Esophagus muscularis mucosa (tissue), 4 donors: Measurements from ENCODE around the gene PEDS1. TPM values are rescaled to one million over a fixed set of nuclear protein-coding genes. Genes with fewer than 3 reads are reported as not detected.

ENCODE experiments used
- DNase-seq: peaks from one replicate; pipeline ENCODE4 v3.0.0-alpha.2; 2017; ENCODE audit errors: extremely low spot score
- H3K27ac ChIP-seq, 4 donors: fragments of 200-600 bp; sonication (generic); replicated peaks in 1 of 4; 1 replicate in 3 of 4; 2 replicates in 1 of 4; pipeline ENCODE4 v1.5.1; 2016 to 2019; ENCODE audit warnings: mild to moderate bottlenecking in 1 of 4
- H3K27me3 ChIP-seq, 4 donors: fragments of 200-600 bp; sonication (generic); one replicate each; pipeline versions ENCODE4 v1.5.1 to v1.6.0; 2016 to 2019
- H3K36me3 ChIP-seq, 4 donors: fragments of 200-600 bp; sonication (generic); one replicate each; pipeline ENCODE4 v1.5.1; 2016 to 2019
- H3K4me1 ChIP-seq, 4 donors: fragments of 200-600 bp; sonication (generic); one replicate each; pipeline ENCODE4 v1.5.1; 2016 to 2019
- H3K4me3 ChIP-seq, 4 donors: fragments of 200-600 bp; sonication (generic); 1 replicate in 2 of 4; 2 replicates in 2 of 4; pipeline ENCODE4 v1.5.1; 2016 to 2019; ENCODE audit warnings: mild to moderate bottlenecking in 4 of 4, moderate library complexity in 1 of 4
- H3K9me3 ChIP-seq, 4 donors: fragments of 200-600 bp; sonication (generic); 1 replicate in 3 of 4; 2 replicates in 1 of 4; pipeline ENCODE4 v1.5.1; 2016 to 2019
- EP300 ChIP-seq: sonication (generic); formaldehyde crosslinking; IDR thresholded peaks from one replicate; pipeline ENCODE4 v1.6.1; 2017; ENCODE audit warnings: antibody characterized with exemption
- POLR2A ChIP-seq: fragments of 450-650 bp; IDR thresholded peaks from one replicate; pipeline ENCODE4 v1.6.1; 2017; ENCODE audit warnings: antibody characterized with exemption, moderate library complexity, mild to moderate bottlenecking, low read depth
- POLR2AphosphoS5 ChIP-seq, 2 donors: sonication (generic); formaldehyde crosslinking; IDR thresholded peaks; one replicate each; pipeline ENCODE4 v1.6.1; 2017; ENCODE audit warnings: antibody characterized with exemption in 2 of 2
- WGBS: methylation state at CpG from one replicate; pipeline ENCODE4 v1.1.5; 2018; 5-methylcytosine and 5-hydroxymethylcytosine counted together
- intact Hi-C: fragments of 100-400 bp; cut with DNase I; formaldehyde crosslinking; loops from one replicate; pipeline ENCODE4 v1.15.1; 2023
- total RNA-seq, 4 donors: library from RNA; depleted of rRNA; stranded (reverse); fragments of >200 nt; gene quantifications; one replicate each; pipeline versions ENCODE4 v1.1.0 to v1.2.1, GENCODE V29; 2016
- TF ChIP-seq, protein P1 (sequence below), 3 experiments: fragments of 200-600 bp in 2 of 3; fragments of 450-650 bp in 1 of 3; sonication (generic) in 2 of 3; IDR thresholded peaks; one replicate each; pipeline ENCODE4 v1.5.1; 2017 to 2019; ENCODE audit warnings: antibody characterized with exemption in 3 of 3, mild to moderate bottlenecking in 2 of 3, moderate library complexity in 1 of 3

PEDS1 gene
- total RNA-seq, 4 donors from 2014 or later = 22.2 to 50.3 (median 30.7) TPM

DNA sequence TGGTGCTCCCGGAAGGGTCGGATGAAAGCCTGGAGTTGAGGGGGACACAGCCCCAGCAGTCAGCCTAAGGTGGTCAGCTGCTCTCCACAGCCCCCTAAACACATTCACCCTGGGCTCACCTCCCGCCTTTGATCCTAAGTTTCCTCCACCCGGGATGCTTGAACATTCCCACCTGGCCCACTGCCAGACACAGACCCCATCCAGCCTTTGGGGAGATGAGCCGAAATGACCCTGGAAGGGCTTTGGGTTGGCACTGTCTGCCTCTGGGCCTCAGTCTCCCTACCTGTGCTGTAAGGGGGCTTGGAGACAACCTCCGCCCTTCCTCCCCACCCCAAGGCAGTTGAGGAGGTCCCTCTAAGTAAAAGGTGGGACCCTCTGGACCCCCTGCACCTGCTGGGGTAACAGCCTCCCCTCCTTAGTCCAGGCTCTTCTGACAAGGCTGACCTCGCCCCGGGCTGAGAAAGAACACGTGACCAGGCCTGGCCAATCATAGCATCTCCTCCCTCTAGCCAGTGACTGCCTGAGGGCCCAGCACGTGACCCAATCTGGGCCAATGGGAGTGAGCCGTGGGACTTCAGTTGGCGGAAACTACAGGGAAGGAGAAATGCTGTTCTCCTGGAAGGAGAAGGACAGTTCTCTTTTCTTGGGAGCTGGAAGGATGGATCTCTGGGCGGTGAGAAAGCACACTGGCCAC is 23.7 kb downstream of the PEDS1 start:
- no peak for TF ChIP-seq EP300
- no peak for TF ChIP-seq POLR2A
- TF ChIP-seq POLR2AphosphoS5 (IDR thresholded peaks at IDR 0.05) = peak; percentile 37 to 62
- Histone ChIP-seq H3K4me3 (peak overlapping the region; percentile 2 to 32 (median 16)), H3K27me3 (no peaks in the 10 kb centered on the region), H3K4me1 (peaks cover 38 to 75% (median 72%) of the 10 kb centered on the region in 4 donors), H3K27ac (peak overlapping the region; percentile 79 to 84 (median 82)), H3K36me3 (peaks cover 18 to 75% (median 50%) of the 10 kb centered on the region in 4 donors), H3K9me3 (no peaks in the 10 kb centered on the region)
- intact Hi-C loops = no loop called here
- DNase-seq = no peak
- 79% methylated on average over 11 of the region's 13 CpGs for WGBS

DNA sequence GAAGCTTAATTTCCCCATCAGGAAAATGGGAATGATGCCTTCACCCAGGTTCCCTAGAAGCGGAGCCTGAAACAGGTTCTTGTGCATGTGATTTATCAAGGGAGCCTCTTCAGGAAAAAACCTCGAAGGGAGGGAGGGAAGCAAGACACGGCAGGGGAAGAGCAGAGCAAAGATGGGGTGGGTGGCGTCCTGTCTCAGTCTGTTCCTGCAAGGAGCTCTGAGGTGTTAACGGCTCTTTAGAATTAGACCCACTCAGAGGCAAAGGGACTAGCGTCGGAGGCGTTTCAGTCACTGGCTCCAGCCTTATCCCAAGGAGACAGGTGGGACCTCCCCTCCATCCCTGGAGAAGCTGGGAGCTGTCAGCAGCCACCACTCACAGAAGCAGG is 25.0 kb downstream of the PEDS1 start:
- peak overlapping the region; percentile 79 to 84 (median 82) for H3K27ac ChIP-seq
- TF ChIP-seq EP300 = no peak
- TF ChIP-seq POLR2AphosphoS5 (IDR thresholded peaks at IDR 0.05) = no peak
- no peak for TF ChIP-seq POLR2A
- no peaks in the 10 kb centered on the region for H3K9me3 ChIP-seq
- intact Hi-C loops = no loop called here
- 86% methylated on average over 8 of the region's 8 CpGs for WGBS
- H3K27me3 ChIP-seq = no peaks in the 10 kb centered on the region
- DNase-seq = no peak
- peaks cover 31 to 75% (median 58%) of the 10 kb centered on the region in 4 donors for H3K36me3 ChIP-seq
- peaks cover 34 to 68% (median 65%) of the 10 kb centered on the region in 4 donors for H3K4me1 ChIP-seq
- no peak overlapping the region for H3K4me3 ChIP-seq

DNA sequence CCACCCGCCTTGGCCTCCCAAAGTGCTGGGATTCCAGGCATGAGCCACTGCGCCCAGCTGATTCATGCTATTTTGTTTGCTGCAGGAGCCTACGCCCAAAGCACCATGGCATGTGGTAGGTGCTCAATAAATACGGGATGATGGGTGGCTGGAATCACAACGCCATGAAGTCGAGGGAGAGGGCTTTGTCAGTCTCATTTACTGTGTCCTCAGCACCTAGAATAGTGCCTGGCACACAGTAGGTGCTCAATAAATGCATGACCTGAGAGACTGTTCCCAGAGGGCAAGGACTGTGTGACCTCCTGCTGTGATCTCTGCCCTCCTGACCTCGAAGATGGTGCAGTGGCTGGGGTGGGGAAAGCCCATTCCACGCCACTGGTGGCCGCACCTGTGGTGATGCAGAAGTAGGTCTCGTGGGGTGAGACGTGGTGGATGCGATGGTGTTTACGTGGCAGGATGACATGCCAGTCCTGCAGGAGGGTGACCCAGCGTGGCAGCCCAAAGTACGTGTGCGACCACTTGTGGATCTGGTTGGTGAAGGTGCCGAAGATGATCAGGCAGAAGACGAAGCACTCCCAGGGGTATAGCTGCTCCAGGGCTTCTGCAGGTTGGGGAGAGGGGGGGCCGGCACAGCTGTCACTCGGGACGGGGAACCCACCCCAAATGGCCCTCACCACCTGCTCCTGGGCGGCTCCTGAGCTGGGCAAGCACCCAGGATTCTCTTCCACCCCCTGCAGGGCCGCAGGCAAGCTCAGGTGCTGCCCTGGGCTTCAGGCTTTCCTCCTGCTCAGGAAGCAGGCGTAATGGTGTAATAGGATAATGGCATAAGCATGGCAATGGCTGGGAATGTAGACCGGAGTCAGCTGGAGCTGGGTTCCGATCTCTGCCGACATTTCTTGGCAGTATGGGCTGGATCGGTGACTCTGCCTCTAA is 25.7 kb downstream of the PEDS1 start:
- H3K27me3 ChIP-seq = no peaks in the 10 kb centered on the region
- no peak for DNase-seq
- 81% methylated on average over 25 of the region's 28 CpGs for WGBS
- TF ChIP-seq POLR2AphosphoS5 (IDR thresholded peaks at IDR 0.05) = no peak
- no peak overlapping the region for H3K4me3 ChIP-seq
- H3K36me3 ChIP-seq = peaks cover 31 to 77% (median 63%) of the 10 kb centered on the region in 4 donors
- intact Hi-C loops = no loop called here
- peak overlapping the region; percentile 79 to 84 (median 82) for H3K27ac ChIP-seq
- H3K9me3 ChIP-seq = no peaks in the 10 kb centered on the region
- peaks cover 28 to 62% (median 58%) of the 10 kb centered on the region in 4 donors for H3K4me1 ChIP-seq

DNA sequence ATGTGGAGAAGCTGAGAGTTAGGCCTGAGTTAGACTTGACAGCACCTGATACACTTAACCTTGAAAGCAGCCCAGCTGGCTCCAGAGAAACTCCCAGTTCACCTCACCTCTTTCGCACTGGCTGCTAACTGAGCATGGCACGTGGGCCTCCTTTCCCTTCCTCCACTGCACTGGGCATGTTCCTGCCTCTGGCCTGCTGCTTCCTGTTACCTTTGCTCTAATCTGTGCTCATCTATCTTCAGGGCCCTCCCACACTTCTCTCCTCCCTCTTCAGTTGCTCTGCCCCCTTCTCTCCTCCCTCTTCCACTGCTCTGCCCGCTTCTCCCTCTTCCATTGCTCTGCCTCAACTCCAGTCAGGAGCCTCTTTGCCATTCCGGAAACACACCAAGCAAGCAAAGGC is 26.9 kb downstream of the PEDS1 start:
- 56% methylated on average over 4 of the region's 4 CpGs for WGBS
- TF ChIP-seq, protein P1, sequence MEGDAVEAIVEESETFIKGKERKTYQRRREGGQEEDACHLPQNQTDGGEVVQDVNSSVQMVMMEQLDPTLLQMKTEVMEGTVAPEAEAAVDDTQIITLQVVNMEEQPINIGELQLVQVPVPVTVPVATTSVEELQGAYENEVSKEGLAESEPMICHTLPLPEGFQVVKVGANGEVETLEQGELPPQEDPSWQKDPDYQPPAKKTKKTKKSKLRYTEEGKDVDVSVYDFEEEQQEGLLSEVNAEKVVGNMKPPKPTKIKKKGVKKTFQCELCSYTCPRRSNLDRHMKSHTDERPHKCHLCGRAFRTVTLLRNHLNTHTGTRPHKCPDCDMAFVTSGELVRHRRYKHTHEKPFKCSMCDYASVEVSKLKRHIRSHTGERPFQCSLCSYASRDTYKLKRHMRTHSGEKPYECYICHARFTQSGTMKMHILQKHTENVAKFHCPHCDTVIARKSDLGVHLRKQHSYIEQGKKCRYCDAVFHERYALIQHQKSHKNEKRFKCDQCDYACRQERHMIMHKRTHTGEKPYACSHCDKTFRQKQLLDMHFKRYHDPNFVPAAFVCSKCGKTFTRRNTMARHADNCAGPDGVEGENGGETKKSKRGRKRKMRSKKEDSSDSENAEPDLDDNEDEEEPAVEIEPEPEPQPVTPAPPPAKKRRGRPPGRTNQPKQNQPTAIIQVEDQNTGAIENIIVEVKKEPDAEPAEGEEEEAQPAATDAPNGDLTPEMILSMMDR (IDR thresholded peaks at IDR 0.05) = no peak
- no peak for TF ChIP-seq POLR2A
- no peak for TF ChIP-seq EP300
- TF ChIP-seq POLR2AphosphoS5 (IDR thresholded peaks at IDR 0.05) = peak; percentile 24 to 65
- H3K27me3 ChIP-seq = no peaks in the 10 kb centered on the region
- no peak for DNase-seq
- peaks cover 24 to 54% (median 52%) of the 10 kb centered on the region in 4 donors for H3K4me1 ChIP-seq
- intact Hi-C loops = no loop called here
- H3K36me3 ChIP-seq = peaks cover 31 to 72% (median 66%) of the 10 kb centered on the region in 4 donors
- no peak overlapping the region for H3K4me3 ChIP-seq
- no peaks in the 10 kb centered on the region for H3K9me3 ChIP-seq
- H3K27ac ChIP-seq = peak overlapping the region; percentile 59 to 84 (median 80)

DNA sequence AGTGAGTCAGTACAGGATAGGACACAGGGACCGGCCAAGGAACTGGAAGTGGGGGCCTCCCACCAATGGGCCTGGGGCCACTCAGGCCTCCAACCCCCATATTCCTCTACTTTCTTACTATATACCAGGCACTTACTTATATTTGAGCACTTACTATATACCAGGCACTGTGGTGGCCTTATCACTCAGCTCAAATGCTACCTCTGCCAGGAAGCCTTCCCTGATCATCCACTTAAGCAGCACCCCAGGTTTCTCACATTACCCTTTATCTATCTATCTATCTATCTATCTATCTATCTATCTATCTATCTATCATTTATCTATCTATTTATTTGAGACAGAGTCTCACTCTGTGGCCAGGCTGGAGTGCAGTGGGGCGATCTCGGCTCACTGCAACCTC is 28.2 kb downstream of the PEDS1 start:
- intact Hi-C loops = no loop called here
- H3K27me3 ChIP-seq = no peaks in the 10 kb centered on the region
- H3K27ac ChIP-seq = peak overlapping the region in 2 of 4 donors; percentile 82 to 84
- TF ChIP-seq POLR2AphosphoS5 (IDR thresholded peaks at IDR 0.05) (no peak), EP300 (no peak), POLR2A (no peak)
- TF ChIP-seq, protein P1 (IDR thresholded peaks at IDR 0.05) = no peak
- H3K4me3 ChIP-seq = no peak overlapping the region
- no peak for DNase-seq
- H3K4me1 ChIP-seq = peaks cover 17 to 52% (median 49%) of the 10 kb centered on the region in 4 donors
- H3K9me3 ChIP-seq = no peaks in the 10 kb centered on the region
- 96% methylated on average over 3 of the region's 3 CpGs for WGBS
- peaks cover 31 to 69% (median 63%) of the 10 kb centered on the region in 4 donors for H3K36me3 ChIP-seq

DNA sequence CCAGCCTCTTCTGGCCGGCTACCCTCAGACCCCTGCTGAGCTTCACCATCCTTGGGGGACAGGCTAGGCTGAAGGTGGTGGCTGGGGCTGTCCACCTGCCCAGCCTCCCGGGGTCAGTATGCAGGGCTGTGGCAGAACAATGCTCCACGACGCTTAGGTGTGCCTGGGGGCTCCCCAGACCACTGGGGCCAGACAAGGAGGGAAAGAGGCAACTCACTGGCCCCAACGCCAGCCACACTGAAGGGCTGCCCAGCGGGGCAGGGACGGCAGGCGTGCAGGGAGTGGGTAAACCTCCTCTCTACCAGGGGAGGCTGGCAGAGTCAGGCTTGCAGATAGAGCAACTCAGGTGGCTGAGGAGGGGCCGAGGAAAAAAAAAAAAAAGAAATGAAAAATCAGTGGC is 29.0 kb downstream of the PEDS1 start:
- DNase-seq = no peak
- Histone ChIP-seq H3K4me1 (peaks cover 11 to 45% (median 41%) of the 10 kb centered on the region in 4 donors), H3K4me3 (no peak overlapping the region), H3K27ac (peak overlapping the region in 3 of 4 donors; percentile 7 to 84 (median 82)), H3K36me3 (peaks cover 31 to 63% (median 62%) of the 10 kb centered on the region in 4 donors), H3K9me3 (no peaks in the 10 kb centered on the region), H3K27me3 (no peaks in the 10 kb centered on the region)
- TF ChIP-seq POLR2AphosphoS5 (IDR thresholded peaks at IDR 0.05) (no peak), EP300 (no peak), POLR2A (no peak)
- TF ChIP-seq, protein P1 (IDR thresholded peaks at IDR 0.05) = no peak
- intact Hi-C loops = no loop called here
- WGBS = 86% methylated on average over 7 of the region's 9 CpGs
